Astrocyte (in vitro differentiated cells and primary cell): ENCODE results near the gene TSC22D1. TPM values are rescaled to one million over a fixed set of nuclear protein-coding genes. Genes with fewer than 3 reads are reported as not detected.
A peak's percentile ranks its signal among the peaks of the same experiment; 100 is the strongest.

Experiments used
- DNase-seq: peaks from one replicate; pipeline ENCODE4 v3.0.0-alpha.2; 2010; ENCODE audit warnings: low read depth
- FAIRE-seq: peaks from 2 replicates; lab custom pipeline; 2011; peaks lifted over from hg19 to GRCh38; lab: Jason Lieb, UNC
- H2AFZ ChIP-seq: 2 replicates; pipeline ENCODE4 v1.6.0; 2012; ENCODE audit warnings: low read depth, low read length, inconsistent platforms
- H3K27ac ChIP-seq: 2 replicates; pipeline ENCODE4 v1.5.1; 2011; ENCODE audit warnings: low read depth, low read length, inconsistent platforms
- H3K27me3 ChIP-seq: 2 replicates; pipeline ENCODE4 v1.6.0; 2011; ENCODE audit warnings: low read length, inconsistent platforms; ENCODE audit not compliant: insufficient read depth
- H3K36me3 ChIP-seq: 2 replicates; pipeline ENCODE4 v1.5.1; 2011; ENCODE audit warnings: low read length, inconsistent platforms; ENCODE audit not compliant: insufficient read depth
- H3K4me1 ChIP-seq: 2 replicates; pipeline ENCODE4 v1.5.1; 2011; ENCODE audit warnings: low read length, inconsistent platforms; ENCODE audit not compliant: insufficient read depth
- H3K4me2 ChIP-seq: 2 replicates; pipeline ENCODE4 v1.6.0; 2012; ENCODE audit warnings: low read length, inconsistent platforms
- H3K4me3 ChIP-seq: 2 replicates; pipeline ENCODE4 v1.5.1; 2011; ENCODE audit warnings: low read depth, mild to moderate bottlenecking, low read length, inconsistent platforms; ENCODE audit not compliant: insufficient read depth
- H3K79me2 ChIP-seq: 2 replicates; pipeline ENCODE4 v1.6.0; 2012; ENCODE audit warnings: mild to moderate bottlenecking, low read length, inconsistent platforms; ENCODE audit not compliant: insufficient read depth
- H3K9ac ChIP-seq: 2 replicates; pipeline ENCODE4 v1.6.0; 2012; ENCODE audit warnings: mild to moderate bottlenecking, low read length, inconsistent platforms
- H3K9me3 ChIP-seq: 2 replicates; pipeline ENCODE4 v1.5.1; 2012; ENCODE audit warnings: low read depth, mild to moderate bottlenecking, low read length, inconsistent platforms; ENCODE audit not compliant: insufficient read depth
- H4K20me1 ChIP-seq: 2 replicates; pipeline ENCODE4 v1.6.0; 2012; ENCODE audit warnings: low read length, inconsistent platforms; ENCODE audit not compliant: insufficient read depth
- H3K27ac Mint-ChIP-seq: one replicate; pipeline ENCODE4 v1.8.0; 2021; ENCODE audit warnings: mild to moderate bottlenecking, mixed read lengths; ENCODE audit not compliant: unreplicated experiment
- H3K27me3 Mint-ChIP-seq: one replicate; pipeline ENCODE4 v1.8.0; 2021; ENCODE audit warnings: low read depth, mixed read lengths; ENCODE audit not compliant: unreplicated experiment
- H3K36me3 Mint-ChIP-seq: one replicate; pipeline ENCODE4 v1.8.0; 2021; ENCODE audit warnings: low read depth, mixed read lengths; ENCODE audit not compliant: unreplicated experiment
- H3K4me1 Mint-ChIP-seq: one replicate; pipeline ENCODE4 v1.8.0; 2021; ENCODE audit warnings: low read depth, mixed read lengths; ENCODE audit not compliant: unreplicated experiment
- H3K4me3 Mint-ChIP-seq: one replicate; pipeline ENCODE4 v1.8.0; 2021; ENCODE audit warnings: mild to moderate bottlenecking, moderate library complexity, mixed read lengths; ENCODE audit not compliant: unreplicated experiment
- H3K9me3 Mint-ChIP-seq: one replicate; pipeline ENCODE4 v1.8.0; 2021; ENCODE audit warnings: mild to moderate bottlenecking, mixed read lengths; ENCODE audit not compliant: unreplicated experiment
- CTCF ChIP-seq: IDR thresholded peaks from 2 replicates; pipeline ENCODE4 v1.5.1; 2011; ENCODE audit warnings: low read depth, mild to moderate bottlenecking, inconsistent platforms, low read length, moderate library complexity; ENCODE audit not compliant: insufficient read depth
- EZH2 ChIP-seq: IDR thresholded peaks from 2 replicates; pipeline ENCODE4 v1.6.1; 2012; ENCODE audit warnings: mild to moderate bottlenecking, low read length, inconsistent platforms; ENCODE audit not compliant: insufficient read depth
- total RNA-seq: library from RNA; stranded (reverse); gene quantifications from 2 replicates; pipeline ENCODE4 v1.2.1, GENCODE V29; 2021

Gene TSC22D1
- total RNA-seq, 1 donor from 2014 or later: 96.2 TPM

GRCh38 chr13:44470638-44471562, 105.2 kb downstream of the TSC22D1 start:
- Histone ChIP-seq H3K4me3 (no peak overlapping the region), H3K4me2 (peak overlapping the region; percentile 35), H3K79me2 (peaks cover 43% of the 10 kb centered on the region), H3K9me3 (no peaks in the 10 kb centered on the region), H3K27ac (peak overlapping the region; percentile 37), H4K20me1 (peaks cover 44% of the 10 kb centered on the region), H3K9ac (no peak overlapping the region), H2AFZ (no peak overlapping the region), H3K27me3 (no peaks in the 10 kb centered on the region), H3K36me3 (no peaks in the 10 kb centered on the region), H3K4me1 (peaks cover 17% of the 10 kb centered on the region)
- Mint-ChIP-seq H3K27me3 (no peaks in the 10 kb centered on the region), H3K9me3 (no peaks in the 10 kb centered on the region), H3K36me3 (peaks cover 2% of the 10 kb centered on the region), H3K4me3 (peak overlapping the region; percentile 12), H3K27ac (peak overlapping the region; percentile 74), H3K4me1 (peaks cover 28% of the 10 kb centered on the region)
- FAIRE-seq (no peak), DNase-seq (peak; percentile 11)
- peak; percentile 40 for TF ChIP-seq CTCF
- TF ChIP-seq EZH2: no peak

- FAIRE-seq (no peak), DNase-seq (no peak)
- no peak overlapping the region for H3K9ac ChIP-seq
- Mint-ChIP-seq H3K4me1 (peaks cover 25% of the 10 kb centered on the region), H3K27me3 (no peaks in the 10 kb centered on the region), H3K27ac (no peak overlapping the region), H3K36me3 (peaks cover 2% of the 10 kb centered on the region), H3K4me3 (no peak overlapping the region), H3K9me3 (no peaks in the 10 kb centered on the region)
- H3K4me3 ChIP-seq: no peak overlapping the region
- no peaks in the 10 kb centered on the region for H3K27me3 ChIP-seq
- peaks cover 56% of the 10 kb centered on the region for H4K20me1 ChIP-seq
- H3K4me2 ChIP-seq: no peak overlapping the region
- TF ChIP-seq EZH2 (no peak), CTCF (no peak)
- peaks cover 47% of the 10 kb centered on the region for H3K79me2 ChIP-seq
- no peaks in the 10 kb centered on the region for H3K9me3 ChIP-seq
- H2AFZ ChIP-seq: no peak overlapping the region
- H3K36me3 ChIP-seq: no peaks in the 10 kb centered on the region
- H3K27ac ChIP-seq: no peak overlapping the region
- peaks cover 14% of the 10 kb centered on the region for H3K4me1 ChIP-seq
Measured at GRCh38 chr13:44468874-44469273, 107.3 kb downstream of the TSC22D1 start.

GRCh38 chr13:44465318-44465717, 110.8 kb downstream of the TSC22D1 start:
- peaks cover 6% of the 10 kb centered on the region for H3K4me1 Mint-ChIP-seq
- no peaks in the 10 kb centered on the region for H3K9me3 Mint-ChIP-seq
- H3K27me3 ChIP-seq: no peaks in the 10 kb centered on the region
- DNase-seq: peak; percentile 23
- no peak overlapping the region for H3K4me3 ChIP-seq
- no peaks in the 10 kb centered on the region for H3K27me3 Mint-ChIP-seq
- TF ChIP-seq CTCF: no peak
- TF ChIP-seq EZH2: no peak
- no peak overlapping the region for H2AFZ ChIP-seq
- H3K79me2 ChIP-seq: peaks cover 52% of the 10 kb centered on the region
- no peak for FAIRE-seq
- H3K4me3 Mint-ChIP-seq: no peak overlapping the region
- H3K9me3 ChIP-seq: no peaks in the 10 kb centered on the region
- no peak overlapping the region for H3K27ac Mint-ChIP-seq
- H3K4me2 ChIP-seq: no peak overlapping the region
- no peak overlapping the region for H3K27ac ChIP-seq
- peaks cover 6% of the 10 kb centered on the region for H3K36me3 Mint-ChIP-seq
- H3K4me1 ChIP-seq: no peaks in the 10 kb centered on the region
- H4K20me1 ChIP-seq: peaks cover 63% of the 10 kb centered on the region
- no peak overlapping the region for H3K9ac ChIP-seq
- no peaks in the 10 kb centered on the region for H3K36me3 ChIP-seq
